ENCODE measurements around the gene TMPRSS12.
"Not testable (repeated sequence)": the region's sequence is repeated elsewhere in the genome, so short reads cannot be mapped to it uniquely, and the experiment has no call there.

The TMPRSS12 gene

GRCh38 chr12:50927766-50928224, 85.1 kb downstream of the TMPRSS12 start:
- DNase-seq, result no peak

- no peak for DNase-seq
These were observed 85.7 kb downstream of the TMPRSS12 start for GRCh38 chr12:50928392-50928791.

- DNase-seq, result no peak
These were observed 87.1 kb downstream of the TMPRSS12 start for GRCh38 chr12:50929831-50930230.

- DNase-seq, result not testable (repeated sequence)
These were observed 87.8 kb downstream of the TMPRSS12 start for GRCh38 chr12:50930477-50930876.

- DNase-seq, result no peak
These were observed 90.1 kb downstream of the TMPRSS12 start for GRCh38 chr12:50932787-50933280.

GRCh38 chr12:50933459-50934124, 90.9 kb downstream of the TMPRSS12 start:
- DNase-seq, result no peak

GRCh38 chr12:50934371-50934851, 91.7 kb downstream of the TMPRSS12 start:
- DNase-seq, result no peak

GRCh38 chr12:50934981-50935807, 92.5 kb downstream of the TMPRSS12 start:
- DNase-seq, result no peak

GRCh38 chr12:50936821-50937530, 94.2 kb downstream of the TMPRSS12 start:
- DNase-seq, result no peak
